ENCODE data around the gene IZUMO1. TPM values are rescaled to one million over a fixed set of nuclear protein-coding genes. Genes with fewer than 3 reads are reported as not detected.
"Not testable (repeated sequence)": the region's sequence is repeated elsewhere in the genome, so short reads cannot be mapped to it uniquely, and the experiment has no call there.

IZUMO1 gene
- total RNA-seq, 6 experiments from 2014 or later, result not detected

- no peak overlapping the region for H3K27ac Mint-ChIP-seq
- H3K4me3 Mint-ChIP-seq, result no peak overlapping the region
- no peaks in the 10 kb centered on the region for H3K9me3 Mint-ChIP-seq
- no peak for DNase-seq
- H3K4me1 Mint-ChIP-seq (ENCODE audit: low read depth), result no peaks in the 10 kb centered on the region
- no peaks in the 10 kb centered on the region for H3K36me3 Mint-ChIP-seq (ENCODE audit: low read depth)
- no peak for TF ChIP-seq CTCF (IDR thresholded peaks at IDR 0.05)
- H3K27me3 Mint-ChIP-seq (ENCODE audit: insufficient read depth), result peaks cover 22% of the 10 kb centered on the region
These were observed 25.8 kb upstream of the IZUMO1 start for GRCh38 chr19:48772503-48772953.

GRCh38 chr19:48770734-48771472 lies 24.2 kb upstream of the IZUMO1 start:
- H3K9me3 Mint-ChIP-seq, result no peaks in the 10 kb centered on the region
- no peak overlapping the region for H3K27ac Mint-ChIP-seq
- no peak overlapping the region for H3K4me3 Mint-ChIP-seq
- H3K4me1 Mint-ChIP-seq (ENCODE audit: low read depth), result no peaks in the 10 kb centered on the region
- no peaks in the 10 kb centered on the region for H3K36me3 Mint-ChIP-seq (ENCODE audit: low read depth)
- no peak for TF ChIP-seq CTCF (IDR thresholded peaks at IDR 0.05)
- DNase-seq, result no peak
- peaks cover 24% of the 10 kb centered on the region for H3K27me3 Mint-ChIP-seq (ENCODE audit: insufficient read depth)

- H3K27me3 Mint-ChIP-seq (ENCODE audit: insufficient read depth), result peaks cover 26% of the 10 kb centered on the region
- no peak overlapping the region for H3K27ac Mint-ChIP-seq
- peak; percentile 76 for DNase-seq
- TF ChIP-seq CTCF (IDR thresholded peaks at IDR 0.05), result no peak
- H3K4me3 Mint-ChIP-seq, result no peak overlapping the region
- no peaks in the 10 kb centered on the region for H3K4me1 Mint-ChIP-seq (ENCODE audit: low read depth)
- H3K36me3 Mint-ChIP-seq (ENCODE audit: low read depth), result no peaks in the 10 kb centered on the region
- no peaks in the 10 kb centered on the region for H3K9me3 Mint-ChIP-seq
These were observed 23.6 kb upstream of the IZUMO1 start for GRCh38 chr19:48770266-48770665.

- H3K36me3 Mint-ChIP-seq (ENCODE audit: low read depth), result no peaks in the 10 kb centered on the region
- DNase-seq, result no peak
- no peak for TF ChIP-seq CTCF (IDR thresholded peaks at IDR 0.05)
- no peaks in the 10 kb centered on the region for H3K4me1 Mint-ChIP-seq (ENCODE audit: low read depth)
- no peak overlapping the region for H3K4me3 Mint-ChIP-seq
- H3K27ac Mint-ChIP-seq, result no peak overlapping the region
- H3K9me3 Mint-ChIP-seq, result no peaks in the 10 kb centered on the region
- H3K27me3 Mint-ChIP-seq (ENCODE audit: insufficient read depth), result peaks cover 26% of the 10 kb centered on the region
These were observed 22.4 kb upstream of the IZUMO1 start for GRCh38 chr19:48768994-48769713.

- H3K9me3 Mint-ChIP-seq; H3K36me3 Mint-ChIP-seq (ENCODE audit: low read depth); H3K4me1 Mint-ChIP-seq (ENCODE audit: low read depth); H3K4me3 Mint-ChIP-seq; DNase-seq; H3K27ac Mint-ChIP-seq: not testable (repeated sequence)
- peaks cover 34% of the 10 kb centered on the region for H3K27me3 Mint-ChIP-seq (ENCODE audit: insufficient read depth)
These were observed 21.6 kb upstream of the IZUMO1 start for GRCh38 chr19:48768171-48768753.

- H3K36me3 Mint-ChIP-seq (ENCODE audit: low read depth); H3K4me1 Mint-ChIP-seq (ENCODE audit: low read depth); H3K9me3 Mint-ChIP-seq; DNase-seq; H3K4me3 Mint-ChIP-seq; H3K27ac Mint-ChIP-seq: not testable (repeated sequence)
- peaks cover 52% of the 10 kb centered on the region for H3K27me3 Mint-ChIP-seq (ENCODE audit: insufficient read depth)
These were observed 19.1 kb upstream of the IZUMO1 start for GRCh38 chr19:48765816-48766215.
